Nephron progenitor cell (in vitro differentiated cells): ENCODE measurements around the gene RECK.
A peak's percentile ranks its signal among the peaks of the same experiment; 100 is the strongest.

ENCODE experiments used
- DNase-seq: peaks from one replicate; pipeline ENCODE4 v3.0.0; 2021
- H3K27ac Mint-ChIP-seq: 2 replicates; pipeline ENCODE4 v1.8.0; 2021; ENCODE audit warnings: mild to moderate bottlenecking, moderate library complexity, mixed read lengths
- H3K27me3 Mint-ChIP-seq: 2 replicates; pipeline ENCODE4 v1.8.0; 2021; ENCODE audit warnings: mild to moderate bottlenecking, low read depth, mixed read lengths; ENCODE audit not compliant: poor library complexity
- H3K36me3 Mint-ChIP-seq: 2 replicates; pipeline ENCODE4 v1.8.0; 2021; ENCODE audit warnings: low read depth, mixed read lengths
- H3K4me1 Mint-ChIP-seq: 2 replicates; pipeline ENCODE4 v1.8.0; 2021; ENCODE audit warnings: mixed read lengths
- H3K4me3 Mint-ChIP-seq: 2 replicates; pipeline ENCODE4 v1.8.0; 2021; ENCODE audit warnings: mild to moderate bottlenecking, moderate library complexity, mixed read lengths
- H3K9me3 Mint-ChIP-seq: 2 replicates; pipeline ENCODE4 v1.8.0; 2021; ENCODE audit warnings: mild to moderate bottlenecking, moderate library complexity, mixed read lengths
- CTCF ChIP-seq: fragments of 200-600 bp; sonication (generic); IDR thresholded peaks from 2 replicates; pipeline ENCODE4 v1.5.0; 2021; ENCODE audit warnings: antibody characterized with exemption

RECK gene

GRCh38 chr9:36121971-36122370, 85.3 kb downstream of the RECK start:
- Mint-ChIP-seq H3K4me1 (peaks cover 26% of the 10 kb centered on the region), H3K27ac (no peak overlapping the region), H3K9me3 (no peaks in the 10 kb centered on the region), H3K36me3 (peaks cover 37% of the 10 kb centered on the region), H3K27me3 (peaks cover 7% of the 10 kb centered on the region), H3K4me3 (no peak overlapping the region)
- no peak for TF ChIP-seq CTCF
- DNase-seq = no peak

- no peak for TF ChIP-seq CTCF
- no peak for DNase-seq
- H3K9me3 Mint-ChIP-seq = no peaks in the 10 kb centered on the region
- H3K27ac Mint-ChIP-seq = no peak overlapping the region
- no peak overlapping the region for H3K4me3 Mint-ChIP-seq
- H3K36me3 Mint-ChIP-seq = peaks cover 26% of the 10 kb centered on the region
- H3K4me1 Mint-ChIP-seq = peaks cover 19% of the 10 kb centered on the region
- peaks cover 6% of the 10 kb centered on the region for H3K27me3 Mint-ChIP-seq
These were observed 86.8 kb downstream of the RECK start for GRCh38 chr9:36123515-36123914.

- Mint-ChIP-seq H3K27me3 (peaks cover 11% of the 10 kb centered on the region), H3K9me3 (no peaks in the 10 kb centered on the region), H3K36me3 (peaks cover 21% of the 10 kb centered on the region), H3K4me1 (peaks cover 15% of the 10 kb centered on the region), H3K27ac (no peak overlapping the region), H3K4me3 (no peak overlapping the region)
- no peak for DNase-seq
- TF ChIP-seq CTCF = no peak
These were observed 88.5 kb downstream of the RECK start for GRCh38 chr9:36125062-36125855.

GRCh38 chr9:36126016-36126730, 89.5 kb downstream of the RECK start:
- no peak for DNase-seq
- H3K27me3 Mint-ChIP-seq = peaks cover 12% of the 10 kb centered on the region
- TF ChIP-seq CTCF = no peak
- H3K4me3 Mint-ChIP-seq = no peak overlapping the region
- no peaks in the 10 kb centered on the region for H3K9me3 Mint-ChIP-seq
- peaks cover 15% of the 10 kb centered on the region for H3K4me1 Mint-ChIP-seq
- peaks cover 17% of the 10 kb centered on the region for H3K36me3 Mint-ChIP-seq
- peak overlapping the region; percentile 64 for H3K27ac Mint-ChIP-seq

GRCh38 chr9:36127652-36128244, 91.0 kb downstream of the RECK start:
- no peak overlapping the region for H3K27ac Mint-ChIP-seq
- no peaks in the 10 kb centered on the region for H3K9me3 Mint-ChIP-seq
- peaks cover 28% of the 10 kb centered on the region for H3K27me3 Mint-ChIP-seq
- H3K4me1 Mint-ChIP-seq = peaks cover 15% of the 10 kb centered on the region
- TF ChIP-seq CTCF = no peak
- H3K4me3 Mint-ChIP-seq = no peak overlapping the region
- DNase-seq = no peak
- peaks cover 4% of the 10 kb centered on the region for H3K36me3 Mint-ChIP-seq
